ENCODE measurements around the gene SORL1.

DNA sequence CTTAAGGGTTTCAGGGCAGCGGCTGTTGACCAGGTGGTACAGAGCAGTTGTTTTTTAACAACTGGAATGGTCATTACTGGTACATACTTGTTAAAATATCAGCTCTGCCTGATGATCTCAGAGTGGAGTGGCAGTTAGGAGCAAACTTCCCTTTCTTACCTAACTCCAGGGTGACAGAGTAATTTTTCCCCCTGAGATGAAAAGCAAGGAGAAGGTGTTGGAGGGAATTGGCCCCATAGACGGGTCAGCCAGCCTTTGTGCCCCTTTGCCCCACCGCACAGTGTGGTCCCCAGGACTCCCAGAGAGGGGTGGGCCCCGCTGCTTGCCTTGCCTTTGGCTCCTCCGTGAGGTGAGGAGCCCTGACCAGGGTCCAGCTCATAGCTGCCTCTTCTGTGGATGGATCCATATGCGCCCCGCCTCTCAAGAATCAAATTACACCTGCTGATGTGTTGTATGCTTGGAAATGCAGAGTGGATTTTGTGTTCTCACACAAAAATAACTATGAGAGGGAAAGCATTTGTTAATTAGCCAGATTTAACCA lies 27.7 kb downstream of the SORL1 start:
- TF ChIP-seq, protein P1, sequence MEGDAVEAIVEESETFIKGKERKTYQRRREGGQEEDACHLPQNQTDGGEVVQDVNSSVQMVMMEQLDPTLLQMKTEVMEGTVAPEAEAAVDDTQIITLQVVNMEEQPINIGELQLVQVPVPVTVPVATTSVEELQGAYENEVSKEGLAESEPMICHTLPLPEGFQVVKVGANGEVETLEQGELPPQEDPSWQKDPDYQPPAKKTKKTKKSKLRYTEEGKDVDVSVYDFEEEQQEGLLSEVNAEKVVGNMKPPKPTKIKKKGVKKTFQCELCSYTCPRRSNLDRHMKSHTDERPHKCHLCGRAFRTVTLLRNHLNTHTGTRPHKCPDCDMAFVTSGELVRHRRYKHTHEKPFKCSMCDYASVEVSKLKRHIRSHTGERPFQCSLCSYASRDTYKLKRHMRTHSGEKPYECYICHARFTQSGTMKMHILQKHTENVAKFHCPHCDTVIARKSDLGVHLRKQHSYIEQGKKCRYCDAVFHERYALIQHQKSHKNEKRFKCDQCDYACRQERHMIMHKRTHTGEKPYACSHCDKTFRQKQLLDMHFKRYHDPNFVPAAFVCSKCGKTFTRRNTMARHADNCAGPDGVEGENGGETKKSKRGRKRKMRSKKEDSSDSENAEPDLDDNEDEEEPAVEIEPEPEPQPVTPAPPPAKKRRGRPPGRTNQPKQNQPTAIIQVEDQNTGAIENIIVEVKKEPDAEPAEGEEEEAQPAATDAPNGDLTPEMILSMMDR (IDR thresholded peaks at IDR 0.05; ENCODE audit: low read depth, low read length) = no peak
- TF ChIP-seq, protein P2, sequence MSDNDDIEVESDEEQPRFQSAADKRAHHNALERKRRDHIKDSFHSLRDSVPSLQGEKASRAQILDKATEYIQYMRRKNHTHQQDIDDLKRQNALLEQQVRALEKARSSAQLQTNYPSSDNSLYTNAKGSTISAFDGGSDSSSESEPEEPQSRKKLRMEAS (IDR thresholded peaks at IDR 0.05; ENCODE audit: low read depth, low read length) = no peak
